HEK293T (cell line): ENCODE data around the gene DHX34.

Experiments used
- CTCF ChIA-PET: fragments of 350-600 bp; formaldehyde crosslinking; extraction: SDS; loops from one replicate; lab custom pipeline; 2021; ENCODE audit warnings: antibody characterized with exemption, inconsistent platforms; lab: Yijun Ruan, JAX
- POLR2A ChIA-PET: fragments of 350-600 bp; formaldehyde crosslinking; extraction: SDS; loops from one replicate; lab custom pipeline; 2020; ENCODE audit warnings: antibody characterized with exemption, inconsistent platforms; lab: Yijun Ruan, JAX
- DNase-seq: peaks from one replicate; pipeline ENCODE4 v3.0.0; 2012; ENCODE audit warnings: mixed read lengths; ENCODE audit errors: extremely low spot score
- ARNT ChIP-seq: fragments of 450-650 bp; IDR thresholded peaks from 2 replicates; pipeline ENCODE4 v1.6.1; 2017; ENCODE audit warnings: mild to moderate bottlenecking
- BHLHE40 ChIP-seq: fragments of 450-650 bp; IDR thresholded peaks from 2 replicates; pipeline ENCODE4 v1.6.1; 2016; ENCODE audit warnings: mild to moderate bottlenecking, moderate library complexity, borderline replicate concordance
- CTBP1 ChIP-seq: fragments of 450-650 bp; IDR thresholded peaks from 2 replicates; pipeline ENCODE4 v1.6.1; 2016; ENCODE audit warnings: borderline replicate concordance
- ELF4 ChIP-seq: fragments of 450-650 bp; IDR thresholded peaks from 2 replicates; pipeline ENCODE4 v1.6.1; 2017; ENCODE audit warnings: antibody characterized with exemption
- FOXA1 ChIP-seq: fragments of 450-650 bp; IDR thresholded peaks from 2 replicates; pipeline ENCODE4 v1.6.1; 2016; ENCODE audit warnings: mild to moderate bottlenecking
- FOXK2 ChIP-seq: fragments of 450-650 bp; IDR thresholded peaks from 2 replicates; pipeline ENCODE4 v1.6.1; 2016; ENCODE audit warnings: mild to moderate bottlenecking
- FOXM1 ChIP-seq: fragments of 450-650 bp; IDR thresholded peaks from 2 replicates; pipeline ENCODE4 v1.6.1; 2017; ENCODE audit warnings: mild to moderate bottlenecking, borderline replicate concordance
- HDGF ChIP-seq: fragments of 450-650 bp; IDR thresholded peaks from 2 replicates; pipeline ENCODE4 v1.6.1; 2017; ENCODE audit warnings: antibody characterized with exemption, borderline replicate concordance
- L3MBTL2 ChIP-seq: fragments of 450-650 bp; conservative IDR thresholded peaks from 2 replicates; pipeline ENCODE4 v1.6.1; 2016; ENCODE audit warnings: mild to moderate bottlenecking
- LEF1 ChIP-seq: fragments of 450-650 bp; IDR thresholded peaks from 2 replicates; pipeline ENCODE4 v1.6.1; 2017; ENCODE audit warnings: mild to moderate bottlenecking, borderline replicate concordance
- NFRKB ChIP-seq: fragments of 450-650 bp; IDR thresholded peaks from 2 replicates; pipeline ENCODE4 v1.6.1; 2016; ENCODE audit warnings: mild to moderate bottlenecking, moderate library complexity
- PKNOX1 ChIP-seq: fragments of 450-650 bp; IDR thresholded peaks from 2 replicates; pipeline ENCODE4 v1.6.1; 2016
- SP1 ChIP-seq: fragments of 450-650 bp; IDR thresholded peaks from 2 replicates; pipeline ENCODE4 v1.6.1; 2017
- SUZ12 ChIP-seq: fragments of 450-650 bp; IDR thresholded peaks from 2 replicates; pipeline ENCODE4 v1.6.1; 2016; ENCODE audit warnings: mild to moderate bottlenecking
- TARDBP ChIP-seq: fragments of 450-650 bp; IDR thresholded peaks from 2 replicates; pipeline ENCODE4 v1.6.1; 2016
- ZNF384 ChIP-seq: fragments of 450-650 bp; IDR thresholded peaks from 2 replicates; pipeline ENCODE4 v1.6.1; 2016

The DHX34 gene

DNA sequence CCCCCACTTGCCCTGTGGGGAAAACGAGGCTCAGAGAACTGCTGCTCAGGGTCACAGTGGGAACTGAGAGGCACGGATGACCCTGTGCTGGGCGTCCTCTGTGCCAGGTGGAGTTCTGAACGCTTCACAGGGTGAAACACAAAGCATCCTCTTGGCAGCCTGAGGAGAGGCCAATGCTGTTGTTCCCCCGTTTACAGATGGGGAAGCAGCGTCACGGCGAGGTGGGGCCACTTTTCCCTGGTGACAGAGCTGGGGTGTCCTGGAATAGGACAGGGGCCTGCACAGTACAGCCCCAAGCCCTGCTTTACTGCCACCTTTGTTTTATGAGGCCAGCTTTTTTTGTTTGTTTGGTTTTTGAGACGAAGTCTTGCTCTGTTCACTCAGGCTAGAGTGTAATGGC, 22.1 kb downstream of the DHX34 start:
- POLR2A ChIA-PET = no interaction called here
- no peak for TF ChIP-seq TARDBP
- TF ChIP-seq SP1 = no peak
- no peak for TF ChIP-seq LEF1
- CTCF ChIA-PET = no interaction called here

GRCh38 chr19:47372603-47373002, 23.5 kb downstream of the DHX34 start:
- ChIA-PET CTCF (no interaction called here), POLR2A (no interaction called here)
- TF ChIP-seq FOXM1 = no peak
- TF ChIP-seq ELF4 = no peak
- TF ChIP-seq ZNF384 = no peak
- no peak for TF ChIP-seq FOXK2
- no peak for TF ChIP-seq TARDBP
- TF ChIP-seq CTBP1 = no peak
- no peak for TF ChIP-seq SP1
- TF ChIP-seq SUZ12 = no peak
- no peak for TF ChIP-seq NFRKB
- TF ChIP-seq LEF1 = no peak
- no peak for TF ChIP-seq BHLHE40
- TF ChIP-seq L3MBTL2 = no peak
- no peak for TF ChIP-seq HDGF
- no peak for DNase-seq

More for the DNA sequence above, 22.1 kb downstream of the DHX34 start:
- no peak for DNase-seq

GRCh38 chr19:47373246-47374240, 24.4 kb downstream of the DHX34 start:
- DNase-seq = no peak
- POLR2A ChIA-PET = no interaction called here
- TF ChIP-seq NFRKB = no peak
- TF ChIP-seq TARDBP = no peak
- no peak for TF ChIP-seq FOXM1
- no peak for TF ChIP-seq L3MBTL2
- no peak for TF ChIP-seq FOXA1
- no peak for TF ChIP-seq SUZ12
- no peak for TF ChIP-seq ZNF384
- TF ChIP-seq SP1 = no peak
- TF ChIP-seq PKNOX1 = no peak
- TF ChIP-seq ELF4 = no peak
- no peak for TF ChIP-seq FOXK2
- CTCF ChIA-PET = no interaction called here

DNA sequence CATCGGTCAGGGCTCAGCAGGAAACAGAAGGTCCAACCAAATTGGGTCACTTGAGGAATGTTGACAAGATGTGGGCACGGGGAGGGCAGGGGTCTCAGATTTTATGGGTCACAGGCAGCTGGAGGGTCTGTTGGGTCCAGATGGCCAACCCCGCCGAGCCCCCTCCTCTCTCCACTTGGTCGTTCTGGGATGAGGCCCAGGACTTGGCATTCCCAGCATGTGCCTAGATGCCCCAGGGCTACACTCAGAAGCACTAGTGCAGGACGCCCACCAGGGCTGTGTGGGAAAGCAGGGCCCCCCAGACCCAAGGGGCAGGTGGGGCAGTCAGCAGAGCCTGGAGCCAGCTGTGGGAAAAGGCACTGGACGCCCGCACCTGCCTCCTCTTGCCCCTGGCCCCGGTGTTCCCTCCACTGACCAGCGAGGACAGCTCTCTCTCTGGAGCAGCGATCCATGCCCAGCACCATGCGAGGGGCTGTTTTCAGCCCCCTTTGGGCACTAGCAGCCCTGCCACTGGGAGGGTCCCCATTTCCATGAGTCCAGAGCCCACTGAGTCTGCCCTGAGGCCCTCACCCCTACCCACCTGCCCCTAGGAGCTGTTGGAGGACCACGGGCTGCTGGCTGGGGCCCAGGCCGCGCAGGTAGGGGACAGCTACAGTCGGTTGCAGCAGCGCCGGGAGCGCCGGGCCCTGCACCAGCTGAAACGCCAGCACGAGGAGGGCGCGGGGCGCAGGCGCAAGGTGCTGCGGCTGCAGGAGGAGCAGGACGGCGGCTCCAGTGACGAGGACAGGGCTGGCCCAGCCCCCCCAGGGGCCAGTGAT, 26.0 kb downstream of the DHX34 start:
- CTCF ChIA-PET = no interaction called here

DNA sequence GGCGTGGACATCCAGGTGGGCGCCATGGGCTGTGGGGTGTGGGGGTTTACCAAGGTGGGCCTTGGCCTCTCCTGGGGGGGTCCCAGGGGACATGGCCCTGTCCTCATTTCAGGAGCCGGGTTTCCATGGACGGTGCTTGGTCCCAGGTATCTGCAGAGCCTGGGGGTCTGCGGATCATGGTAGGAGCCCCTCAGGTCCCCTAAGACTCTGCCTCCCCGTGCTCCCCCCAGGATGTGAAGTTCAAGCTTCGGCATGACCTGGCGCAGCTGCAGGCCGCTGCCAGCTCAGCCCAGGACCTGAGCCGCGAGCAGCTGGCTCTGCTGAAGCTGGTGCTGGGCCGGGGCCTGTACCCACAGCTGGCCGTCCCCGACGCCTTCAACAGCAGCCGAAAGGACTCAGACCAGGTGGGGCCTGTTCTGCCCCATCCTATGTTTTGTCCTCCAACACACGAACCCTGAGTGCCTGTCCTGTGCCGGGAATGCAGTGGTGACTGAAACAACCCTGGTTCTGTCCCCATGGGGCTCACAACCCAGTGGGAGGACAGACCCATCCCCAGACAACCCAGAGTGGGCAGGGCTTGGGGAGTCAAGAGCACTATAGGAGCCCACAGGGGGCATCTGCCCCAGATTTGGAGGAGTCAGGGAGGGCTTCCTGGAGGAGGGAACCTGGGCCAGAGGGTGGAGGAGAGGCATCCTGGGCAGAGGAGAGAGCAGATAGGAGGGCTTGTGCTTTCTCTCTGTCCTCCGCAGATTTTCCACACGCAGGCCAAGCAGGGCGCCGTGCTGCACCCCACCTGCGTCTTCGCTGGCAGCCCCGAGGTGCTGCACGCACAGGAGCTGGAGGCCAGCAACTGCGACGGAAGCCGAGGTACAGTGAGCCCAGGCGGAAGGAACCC, 26.8 kb downstream of the DHX34 start:
- POLR2A ChIA-PET = no interaction called here
- no peak for TF ChIP-seq SUZ12
- no peak for TF ChIP-seq ELF4
- TF ChIP-seq ARNT = no peak
- no peak for TF ChIP-seq FOXA1
- no peak for TF ChIP-seq CTBP1
- no peak for TF ChIP-seq FOXK2
- TF ChIP-seq FOXM1 = no peak
- TF ChIP-seq NFRKB = no peak
- no peak for TF ChIP-seq HDGF
- TF ChIP-seq PKNOX1 = no peak
- TF ChIP-seq BHLHE40 = no peak
- no peak for TF ChIP-seq L3MBTL2
- no peak for TF ChIP-seq TARDBP
- TF ChIP-seq LEF1 = no peak

More for the DNA sequence above, 26.0 kb downstream of the DHX34 start:
- POLR2A ChIA-PET = no interaction called here
- DNase-seq = no peak
- TF ChIP-seq FOXM1 (no peak), ELF4 (no peak), ZNF384 (no peak), PKNOX1 (no peak), L3MBTL2 (no peak)

More for the DNA sequence above, 26.8 kb downstream of the DHX34 start:
- no peak for DNase-seq
- CTCF ChIA-PET = no interaction called here
